NB4 (cell line): ENCODE results near the gene BLNK.

Source experiments
- POLR2A ChIP-seq: IDR thresholded peaks from 2 replicates; pipeline ENCODE4 v1.6.1; 2011; ENCODE audit warnings: mild to moderate bottlenecking; ENCODE audit not compliant: insufficient read length; ENCODE audit errors: extremely low read depth
- TF ChIP-seq, protein P1 (sequence below): IDR thresholded peaks from one replicate; pipeline ENCODE4 v1.5.1; 2012; ENCODE audit warnings: low read depth, low read length
- TF ChIP-seq, protein P2 (sequence below): IDR thresholded peaks from 2 replicates; pipeline ENCODE4 v1.6.1; 2011; ENCODE audit warnings: low read depth, low read length

- TF ChIP-seq, protein P1, sequence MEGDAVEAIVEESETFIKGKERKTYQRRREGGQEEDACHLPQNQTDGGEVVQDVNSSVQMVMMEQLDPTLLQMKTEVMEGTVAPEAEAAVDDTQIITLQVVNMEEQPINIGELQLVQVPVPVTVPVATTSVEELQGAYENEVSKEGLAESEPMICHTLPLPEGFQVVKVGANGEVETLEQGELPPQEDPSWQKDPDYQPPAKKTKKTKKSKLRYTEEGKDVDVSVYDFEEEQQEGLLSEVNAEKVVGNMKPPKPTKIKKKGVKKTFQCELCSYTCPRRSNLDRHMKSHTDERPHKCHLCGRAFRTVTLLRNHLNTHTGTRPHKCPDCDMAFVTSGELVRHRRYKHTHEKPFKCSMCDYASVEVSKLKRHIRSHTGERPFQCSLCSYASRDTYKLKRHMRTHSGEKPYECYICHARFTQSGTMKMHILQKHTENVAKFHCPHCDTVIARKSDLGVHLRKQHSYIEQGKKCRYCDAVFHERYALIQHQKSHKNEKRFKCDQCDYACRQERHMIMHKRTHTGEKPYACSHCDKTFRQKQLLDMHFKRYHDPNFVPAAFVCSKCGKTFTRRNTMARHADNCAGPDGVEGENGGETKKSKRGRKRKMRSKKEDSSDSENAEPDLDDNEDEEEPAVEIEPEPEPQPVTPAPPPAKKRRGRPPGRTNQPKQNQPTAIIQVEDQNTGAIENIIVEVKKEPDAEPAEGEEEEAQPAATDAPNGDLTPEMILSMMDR = no peak
- TF ChIP-seq, protein P2, sequence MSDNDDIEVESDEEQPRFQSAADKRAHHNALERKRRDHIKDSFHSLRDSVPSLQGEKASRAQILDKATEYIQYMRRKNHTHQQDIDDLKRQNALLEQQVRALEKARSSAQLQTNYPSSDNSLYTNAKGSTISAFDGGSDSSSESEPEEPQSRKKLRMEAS = no peak
- TF ChIP-seq POLR2A = no peak
Observed at GRCh38 chr10:96238646-96239623, 32.4 kb downstream of the BLNK start.
